Loucy (cell line): ENCODE measurements around the gene COG2.

Experiments used
- EZH2phosphoT487 ChIP-seq: fragments of 200-600 bp; IDR thresholded peaks from 2 replicates; pipeline ENCODE4 v1.6.1; 2018; ENCODE audit warnings: antibody characterized with exemption, mild to moderate bottlenecking, moderate library complexity, borderline replicate concordance
- TF ChIP-seq, protein P1 (sequence below): fragments of 200-600 bp; sonication (generic); conservative IDR thresholded peaks from 2 replicates; pipeline ENCODE4 v1.5.1; 2014; ENCODE audit warnings: mild to moderate bottlenecking, antibody characterized with exemption, low read length

- TF ChIP-seq, protein P1, sequence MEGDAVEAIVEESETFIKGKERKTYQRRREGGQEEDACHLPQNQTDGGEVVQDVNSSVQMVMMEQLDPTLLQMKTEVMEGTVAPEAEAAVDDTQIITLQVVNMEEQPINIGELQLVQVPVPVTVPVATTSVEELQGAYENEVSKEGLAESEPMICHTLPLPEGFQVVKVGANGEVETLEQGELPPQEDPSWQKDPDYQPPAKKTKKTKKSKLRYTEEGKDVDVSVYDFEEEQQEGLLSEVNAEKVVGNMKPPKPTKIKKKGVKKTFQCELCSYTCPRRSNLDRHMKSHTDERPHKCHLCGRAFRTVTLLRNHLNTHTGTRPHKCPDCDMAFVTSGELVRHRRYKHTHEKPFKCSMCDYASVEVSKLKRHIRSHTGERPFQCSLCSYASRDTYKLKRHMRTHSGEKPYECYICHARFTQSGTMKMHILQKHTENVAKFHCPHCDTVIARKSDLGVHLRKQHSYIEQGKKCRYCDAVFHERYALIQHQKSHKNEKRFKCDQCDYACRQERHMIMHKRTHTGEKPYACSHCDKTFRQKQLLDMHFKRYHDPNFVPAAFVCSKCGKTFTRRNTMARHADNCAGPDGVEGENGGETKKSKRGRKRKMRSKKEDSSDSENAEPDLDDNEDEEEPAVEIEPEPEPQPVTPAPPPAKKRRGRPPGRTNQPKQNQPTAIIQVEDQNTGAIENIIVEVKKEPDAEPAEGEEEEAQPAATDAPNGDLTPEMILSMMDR: no peak
- no peak for TF ChIP-seq EZH2phosphoT487
These were observed 40.0 kb downstream of the COG2 start for GRCh38 chr1:230682274-230682673.
